Ramos (cell line): Measurements from ENCODE around the gene TMEM248.
"Not testable (repeated sequence)": the region's sequence is repeated elsewhere in the genome, so short reads cannot be mapped to it uniquely, and the experiment has no call there.

Experiments used
- in situ Hi-C: fragments of 300-500 bp; cut with MboI; formaldehyde crosslinking; loops from one replicate; pipeline ENCODE4 v1.14.3; 2022; ENCODE audit warnings: low sequenced_read_pairs; ENCODE audit not compliant: unreplicated experiment

TMEM248 gene

GRCh38 chr7:66994691-66995049 lies 73.6 kb downstream of the TMEM248 start:
- in situ Hi-C loops, result not testable (repeated sequence)

DNA sequence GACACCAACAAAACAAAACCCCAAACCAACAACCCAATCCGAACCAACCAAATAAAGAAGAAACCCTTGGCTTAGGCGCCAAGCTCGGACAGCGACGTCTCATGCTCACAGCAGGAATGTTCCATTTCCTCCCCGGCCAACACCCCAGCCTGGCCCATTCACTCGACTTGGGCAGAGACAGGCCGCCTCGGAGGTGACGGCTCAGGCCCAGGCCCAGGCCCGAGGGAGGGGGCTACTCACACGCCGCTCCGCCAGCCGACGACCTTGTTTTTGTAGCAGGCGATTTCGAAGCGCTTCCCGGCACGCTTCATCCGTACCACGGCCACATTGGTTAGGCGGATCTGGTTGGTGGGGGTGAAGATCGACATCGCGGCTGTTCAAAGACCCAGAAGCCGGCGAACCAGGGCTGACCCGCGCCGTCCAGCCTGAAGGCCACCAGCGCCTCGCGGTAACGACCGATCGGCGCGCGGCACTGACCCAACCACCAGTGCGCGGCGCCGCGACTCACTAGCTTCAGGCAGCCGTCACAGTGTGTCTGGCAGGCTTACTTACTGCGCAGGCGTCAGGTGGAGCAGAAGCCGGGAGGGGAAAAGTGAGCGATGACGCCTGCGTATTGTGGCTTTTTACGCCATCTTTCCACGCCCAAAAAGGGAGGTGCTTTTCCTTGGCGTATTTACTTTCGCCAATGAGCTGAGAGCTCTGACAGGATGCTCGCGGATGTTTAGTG lies 74.2 kb downstream of the TMEM248 start, which contains the start of gene SBDS:
Gene SBDS (minus strand): TSS at position 537 of the 727 bp plus-strand sequence. CDS start 169 bp downstream, at position 368.
- in situ Hi-C loops, result not testable (repeated sequence)

DNA sequence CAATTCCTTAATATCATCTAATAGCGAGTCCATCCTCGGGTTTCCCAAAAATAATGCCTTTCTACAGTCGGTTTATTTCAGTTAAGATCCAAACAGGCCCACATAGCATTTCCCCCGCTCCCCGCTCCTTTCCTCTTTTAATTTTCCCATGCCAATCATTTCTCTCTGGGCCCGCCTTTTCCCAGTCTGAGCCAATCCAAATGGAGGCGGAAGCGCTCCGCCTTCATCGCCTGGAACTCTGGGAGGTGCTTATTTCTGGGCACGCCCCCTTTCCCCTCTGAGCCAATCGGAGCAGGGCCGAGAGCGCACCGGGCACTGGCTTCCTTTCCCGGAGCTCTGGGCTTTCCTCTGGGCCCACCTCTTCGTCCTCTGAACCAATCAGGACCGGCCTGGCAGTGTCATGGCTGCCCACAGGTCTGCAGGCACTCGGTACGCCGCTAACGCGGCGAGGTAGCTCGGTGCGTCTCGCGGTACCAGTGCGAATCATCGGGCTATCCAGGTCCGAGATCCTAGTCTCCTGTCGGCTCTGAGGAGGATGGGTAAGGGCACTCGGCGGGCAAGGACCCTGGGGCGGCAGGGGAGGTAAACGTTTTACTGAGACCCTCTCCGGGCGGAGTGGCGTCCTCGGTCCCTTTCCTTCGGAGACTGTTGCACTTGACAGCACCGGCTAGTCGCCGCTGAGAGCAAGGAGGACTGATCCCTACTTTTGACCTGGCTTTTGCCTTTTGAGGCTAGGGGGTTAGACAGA lies 75.6 kb downstream of the TMEM248 start, which contains the start of gene TYW1:
Gene TYW1 (plus strand): TSS at position 390 of the 748 bp plus-strand sequence. CDS start 146 bp downstream, at position 536.
- in situ Hi-C loops, result not testable (repeated sequence)

- in situ Hi-C loops, result not testable (repeated sequence)
Observed at GRCh38 chr7:67000601-67001258, 79.7 kb downstream of the TMEM248 start.

GRCh38 chr7:67004145-67004544 lies 83.1 kb downstream of the TMEM248 start:
- in situ Hi-C loops, result not testable (repeated sequence)

DNA sequence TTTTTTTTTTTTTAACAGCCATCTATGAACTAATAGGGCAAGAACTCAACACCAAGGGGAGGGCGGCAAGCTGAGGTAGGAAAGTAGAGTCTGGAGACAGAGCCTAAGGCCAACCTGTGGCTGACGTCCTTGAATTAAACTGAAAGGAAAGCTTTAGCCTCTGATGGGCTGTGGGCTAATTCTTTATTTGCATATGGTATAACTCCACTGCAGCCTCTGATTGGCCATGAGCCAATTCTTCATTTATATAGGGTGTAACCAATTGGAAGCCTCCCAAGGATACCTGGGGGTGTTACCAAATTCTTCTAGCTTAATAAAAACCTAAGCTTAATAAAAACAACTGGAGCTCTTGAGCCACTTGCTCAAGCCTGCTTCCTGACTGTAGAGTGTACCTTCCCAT lies 85.9 kb downstream of the TMEM248 start:
- in situ Hi-C loops, result no loop called here
